Tracheal epithelial cell (primary cell): ENCODE measurements around the gene PCDHGA10. TPM values are rescaled to one million over a fixed set of nuclear protein-coding genes. Genes with fewer than 3 reads are reported as not detected.

Experiments used
- total RNA-seq: library from RNA; depleted of rRNA; stranded (reverse); fragments of >200 nt; gene quantifications from 2 replicates; pipeline ENCODE4 v1.2.1, GENCODE V29; 2014

Gene PCDHGA10
- 2.2 and 4.3 TPM in 2 replicates for total RNA-seq

DNA sequence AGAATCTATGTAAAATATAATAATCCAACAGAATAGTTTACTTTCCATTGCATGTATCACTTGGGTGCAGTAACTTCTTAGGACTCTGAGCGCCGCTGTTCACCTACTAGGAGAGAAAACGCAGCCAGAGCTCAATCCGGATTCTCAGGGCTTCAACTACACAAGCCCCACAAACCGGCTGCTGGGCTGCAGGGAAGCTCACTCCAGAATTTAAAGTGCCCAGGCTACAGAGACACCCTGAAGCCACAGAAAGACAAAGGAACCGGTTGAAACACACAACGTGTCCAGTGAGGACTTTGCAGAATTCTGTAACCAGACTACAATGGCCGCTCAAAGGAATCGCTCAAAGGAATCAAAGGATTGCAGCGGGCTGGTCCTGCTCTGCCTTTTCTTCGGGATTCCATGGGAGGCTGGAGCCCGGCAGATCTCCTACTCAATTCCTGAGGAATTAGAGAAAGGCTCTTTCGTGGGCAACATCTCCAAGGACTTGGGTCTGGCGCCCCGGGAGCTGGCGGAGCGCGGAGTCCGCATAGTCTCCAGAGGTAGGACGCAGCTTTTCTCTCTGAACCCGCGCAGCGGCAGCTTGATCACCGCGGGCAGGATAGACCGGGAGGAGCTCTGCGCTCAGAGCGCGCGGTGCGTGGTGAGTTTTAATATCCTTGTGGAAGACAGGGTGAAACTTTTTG, at the start of gene PCDHGA10:
Gene PCDHGA10, plus strand, starts transcription at position 134 of the 686 bp plus-strand sequence. Its CDS starts 189 bp downstream, at position 323.

DNA sequence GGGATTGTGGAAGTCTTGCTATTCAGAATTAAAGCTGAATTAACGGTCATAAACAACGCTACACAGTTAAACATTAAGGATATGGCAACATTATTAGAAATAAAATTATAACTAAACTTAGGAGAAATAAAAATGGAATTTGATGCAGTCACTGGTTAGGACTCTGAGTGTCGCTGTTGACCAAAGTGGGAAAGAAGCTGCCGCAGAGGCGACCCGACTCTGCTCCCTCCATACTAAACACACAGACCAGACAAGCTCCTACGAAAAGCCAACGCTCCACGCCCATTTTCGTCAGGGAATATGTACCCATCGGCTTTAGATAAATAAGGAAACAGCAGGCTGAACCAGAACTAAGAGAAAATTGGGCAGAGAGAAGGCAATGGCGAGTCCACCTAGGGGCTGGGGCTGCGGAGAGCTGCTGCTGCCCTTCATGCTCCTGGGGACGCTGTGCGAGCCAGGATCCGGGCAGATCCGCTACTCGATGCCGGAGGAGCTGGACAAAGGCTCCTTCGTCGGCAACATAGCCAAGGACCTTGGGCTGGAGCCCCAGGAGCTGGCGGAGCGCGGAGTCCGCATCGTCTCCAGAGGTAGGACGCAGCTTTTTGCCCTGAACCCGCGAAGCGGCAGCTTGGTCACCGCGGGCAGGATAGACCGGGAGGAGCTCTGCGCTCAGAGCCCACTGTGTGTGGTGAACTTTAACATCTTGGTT, 48.7 kb upstream of the PCDHGA10 start, which contains the start of gene PCDHGA5:
Gene PCDHGA5, plus strand, starts transcription at position 211 of the 709 bp plus-strand sequence. Its CDS starts 169 bp downstream, at position 380.

DNA sequence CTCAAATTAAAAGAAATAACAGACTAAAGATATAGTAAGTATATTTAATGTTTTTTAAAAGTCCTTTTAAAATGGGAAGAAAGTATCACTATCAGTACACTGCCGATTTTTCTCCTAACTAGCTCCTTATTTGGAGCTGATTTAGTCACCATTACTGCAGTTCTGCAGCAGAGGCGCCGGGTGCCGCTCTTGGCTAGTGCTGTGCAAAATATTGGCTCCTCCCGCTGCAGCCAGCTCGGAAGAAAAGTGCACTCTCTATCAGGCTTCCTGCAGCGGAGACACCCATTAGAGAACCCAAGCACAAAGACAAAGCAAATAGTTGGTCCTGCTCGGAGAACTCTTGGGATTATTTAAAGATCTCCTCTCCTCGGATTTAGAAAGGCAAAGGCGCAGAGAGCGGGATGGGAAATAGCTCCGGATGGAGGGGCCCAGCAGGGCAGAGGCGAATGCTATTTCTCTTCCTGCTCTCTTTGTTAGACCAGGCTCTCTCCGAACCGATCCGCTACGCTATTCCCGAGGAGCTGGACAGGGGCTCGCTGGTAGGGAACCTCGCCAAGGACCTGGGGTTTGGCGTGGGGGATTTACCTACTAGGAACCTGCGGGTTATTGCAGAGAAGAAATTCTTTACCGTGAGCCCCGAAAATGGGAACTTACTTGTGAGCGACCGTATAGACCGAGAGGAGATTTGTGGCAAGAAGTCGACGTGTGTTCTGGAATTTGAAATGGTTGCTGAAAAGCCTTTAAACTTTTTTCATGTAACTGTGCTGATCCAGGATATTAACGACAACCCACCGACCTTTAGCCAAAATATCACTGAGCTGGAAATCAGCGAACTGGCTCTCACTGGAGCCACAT, 42.6 kb upstream of the PCDHGA10 start, which contains the start of gene PCDHGB3:
Gene PCDHGB3, plus strand, starts transcription at position 249 of the 855 bp plus-strand sequence. Its CDS starts 153 bp downstream, at position 402.

DNA sequence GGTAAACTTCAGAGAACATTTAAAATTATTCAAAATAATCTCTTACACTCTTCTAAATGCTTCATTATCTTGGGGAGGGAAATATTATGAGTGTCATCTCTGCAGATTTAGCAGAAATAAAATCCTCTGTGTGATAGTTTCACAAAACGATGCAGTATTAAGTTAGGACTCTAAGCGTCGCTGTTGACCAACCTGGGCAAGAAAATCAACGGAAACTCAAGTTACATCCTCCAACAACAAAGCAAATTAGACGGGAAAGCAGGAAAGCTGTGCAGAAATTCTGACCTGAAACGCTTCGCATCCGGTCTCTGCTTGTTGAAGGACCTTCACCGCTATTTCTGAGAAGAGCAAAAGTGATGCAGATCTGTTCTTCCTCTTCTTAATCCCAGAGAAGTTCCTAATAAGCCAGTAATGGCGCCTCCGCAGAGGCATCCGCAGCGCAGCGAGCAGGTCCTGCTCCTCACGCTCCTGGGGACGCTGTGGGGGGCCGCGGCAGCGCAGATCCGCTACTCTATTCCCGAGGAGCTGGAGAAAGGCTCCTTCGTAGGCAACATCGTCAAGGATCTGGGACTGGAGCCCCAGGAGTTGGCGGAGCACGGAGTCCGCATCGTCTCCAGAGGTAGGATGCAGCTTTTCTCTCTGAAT, 39.0 kb upstream of the PCDHGA10 start, which contains the start of gene PCDHGA6:
Gene PCDHGA6, plus strand, starts transcription at position 219 of the 645 bp plus-strand sequence. Its CDS starts 193 bp downstream, at position 412.

DNA sequence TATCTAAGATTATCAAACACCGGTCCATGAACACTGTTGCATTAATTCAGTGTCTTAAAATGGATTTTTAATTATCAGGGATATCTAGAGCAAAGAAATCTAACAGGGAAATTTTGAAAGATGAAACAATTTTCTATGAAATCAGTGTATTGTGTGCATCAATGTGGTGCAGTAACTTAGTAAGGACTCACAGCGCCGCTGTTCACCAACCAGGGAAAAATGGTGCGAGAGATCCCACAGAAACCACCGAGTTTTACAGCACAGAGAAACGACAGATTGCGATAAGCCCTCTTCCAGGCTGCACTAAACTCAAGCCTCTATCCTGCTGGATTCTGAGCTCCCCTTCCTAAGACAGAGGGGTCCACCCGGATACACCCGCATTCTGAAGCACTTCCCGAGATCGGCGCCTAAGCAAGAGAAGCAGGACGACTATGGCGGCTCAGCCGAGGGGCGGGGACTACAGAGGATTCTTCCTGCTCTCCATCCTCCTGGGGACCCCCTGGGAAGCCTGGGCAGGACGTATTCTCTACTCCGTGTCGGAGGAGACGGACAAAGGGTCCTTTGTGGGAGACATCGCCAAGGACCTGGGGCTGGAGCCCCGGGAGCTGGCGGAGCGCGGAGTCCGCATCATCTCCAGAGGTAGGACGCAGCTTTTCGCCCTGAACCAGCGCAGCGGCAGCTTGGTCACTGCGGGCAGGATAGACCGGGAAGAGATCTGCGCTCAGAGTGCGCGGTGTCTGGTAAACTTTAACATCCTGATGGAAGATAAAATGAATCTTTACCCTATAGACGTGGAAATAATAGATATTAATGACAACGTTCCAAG, 30.1 kb upstream of the PCDHGA10 start, which contains the start of gene PCDHGA7:
Gene PCDHGA7, plus strand, starts transcription at position 274 of the 826 bp plus-strand sequence. Its CDS starts 158 bp downstream, at position 432.

DNA sequence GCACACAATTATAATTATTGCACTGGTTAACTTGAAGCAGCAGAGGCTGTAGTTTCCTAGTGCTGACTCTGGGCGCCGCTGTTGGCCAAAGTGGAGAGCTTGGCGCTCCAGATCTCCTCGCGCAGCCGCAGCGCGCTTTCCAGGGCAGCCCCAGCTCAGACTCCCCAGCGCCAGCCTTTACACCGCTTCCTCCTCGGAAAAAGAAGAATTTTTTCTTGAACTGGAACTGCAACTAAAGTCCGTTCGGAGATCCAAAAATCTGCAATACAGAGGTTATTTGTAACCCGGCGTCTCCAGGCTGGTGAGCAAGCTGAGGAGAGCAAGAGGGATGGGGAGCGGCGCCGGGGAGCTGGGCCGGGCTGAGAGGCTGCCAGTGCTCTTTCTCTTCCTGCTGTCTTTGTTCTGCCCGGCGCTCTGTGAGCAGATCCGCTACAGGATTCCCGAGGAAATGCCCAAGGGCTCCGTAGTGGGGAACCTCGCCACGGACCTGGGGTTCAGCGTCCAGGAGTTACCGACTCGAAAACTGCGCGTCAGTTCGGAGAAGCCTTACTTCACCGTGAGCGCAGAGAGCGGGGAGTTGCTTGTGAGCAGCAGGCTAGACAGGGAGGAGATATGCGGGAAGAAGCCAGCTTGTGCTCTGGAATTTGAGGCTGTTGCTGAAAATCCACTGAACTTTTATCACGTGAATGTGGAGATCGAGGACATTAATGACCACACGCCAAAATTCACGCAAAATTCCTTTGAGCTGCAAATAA, 25.1 kb upstream of the PCDHGA10 start, which contains the start of gene PCDHGB4:
Gene PCDHGB4, plus strand, starts transcription at position 142 of the 755 bp plus-strand sequence. Its CDS starts 187 bp downstream, at position 329.

DNA sequence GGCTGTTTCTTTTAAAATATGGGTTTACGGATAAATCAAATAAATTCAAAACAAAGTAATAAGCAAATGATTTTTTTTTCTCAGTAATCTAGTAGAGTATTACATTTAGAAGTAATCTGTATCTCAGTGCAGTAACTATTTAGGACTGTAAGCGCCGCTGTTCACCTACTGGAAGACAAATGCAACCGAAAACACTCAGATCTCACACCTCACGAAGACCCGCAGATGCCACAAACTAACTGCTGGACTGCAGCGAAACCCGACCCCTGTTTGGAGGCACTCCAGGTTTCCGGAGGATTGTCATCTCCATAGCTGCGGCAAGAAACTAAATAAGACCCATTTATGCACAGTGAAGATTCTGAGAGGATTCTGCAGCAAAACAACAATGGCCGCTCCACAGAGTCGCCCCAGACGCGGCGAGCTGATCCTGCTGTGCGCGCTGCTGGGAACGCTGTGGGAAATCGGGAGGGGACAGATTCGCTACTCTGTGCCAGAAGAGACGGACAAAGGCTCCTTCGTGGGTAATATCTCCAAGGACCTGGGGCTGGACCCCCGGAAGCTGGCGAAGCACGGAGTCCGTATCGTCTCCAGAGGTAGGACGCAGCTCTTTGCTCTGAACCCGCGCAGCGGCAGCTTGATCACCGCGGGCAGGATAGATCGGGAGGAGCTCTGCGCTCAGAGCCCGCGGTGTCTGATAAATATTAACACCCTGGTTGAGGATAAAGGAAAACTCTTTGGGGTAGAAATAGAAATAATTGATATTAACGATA, 20.2 kb upstream of the PCDHGA10 start, which contains the start of gene PCDHGA8:
Gene PCDHGA8, plus strand, starts transcription at position 205 of the 770 bp plus-strand sequence. Its CDS starts 181 bp downstream, at position 386.

DNA sequence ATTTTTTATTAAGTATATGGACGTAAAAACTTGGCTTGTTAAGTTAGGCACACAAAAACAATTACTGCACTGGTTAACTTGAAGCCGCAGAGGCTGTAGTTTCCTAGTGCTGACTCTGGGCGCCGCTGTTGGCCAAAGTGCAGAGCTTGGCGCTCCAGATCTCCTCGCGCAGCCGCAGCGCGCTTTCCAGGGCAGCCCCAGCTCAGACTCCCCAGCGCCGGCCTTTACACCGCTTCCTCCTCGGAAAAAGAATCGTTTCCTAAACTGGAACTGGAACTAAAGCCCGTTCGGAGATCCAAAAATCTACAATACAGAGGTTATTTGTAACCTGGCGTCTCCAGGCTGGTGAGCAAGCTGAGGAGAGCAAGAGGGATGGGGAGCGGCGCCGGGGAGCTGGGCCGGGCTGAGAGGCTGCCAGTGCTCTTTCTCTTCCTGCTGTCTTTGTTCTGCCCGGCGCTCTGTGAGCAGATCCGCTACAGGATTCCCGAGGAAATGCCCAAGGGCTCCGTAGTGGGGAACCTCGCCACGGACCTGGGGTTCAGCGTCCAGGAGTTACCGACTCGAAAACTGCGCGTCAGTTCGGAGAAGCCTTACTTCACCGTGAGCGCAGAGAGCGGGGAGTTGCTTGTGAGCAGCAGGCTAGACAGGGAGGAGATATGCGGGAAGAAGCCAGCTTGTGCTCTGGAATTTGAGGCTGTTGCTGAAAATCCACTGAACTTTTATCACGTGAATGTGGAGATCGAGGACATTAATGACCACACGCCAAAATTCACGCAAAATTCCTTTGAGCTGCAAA, 14.8 kb upstream of the PCDHGA10 start, which contains the start of gene PCDHGB5:
Gene PCDHGB5, plus strand, starts transcription at position 192 of the 796 bp plus-strand sequence. Its CDS starts 181 bp downstream, at position 373.

DNA sequence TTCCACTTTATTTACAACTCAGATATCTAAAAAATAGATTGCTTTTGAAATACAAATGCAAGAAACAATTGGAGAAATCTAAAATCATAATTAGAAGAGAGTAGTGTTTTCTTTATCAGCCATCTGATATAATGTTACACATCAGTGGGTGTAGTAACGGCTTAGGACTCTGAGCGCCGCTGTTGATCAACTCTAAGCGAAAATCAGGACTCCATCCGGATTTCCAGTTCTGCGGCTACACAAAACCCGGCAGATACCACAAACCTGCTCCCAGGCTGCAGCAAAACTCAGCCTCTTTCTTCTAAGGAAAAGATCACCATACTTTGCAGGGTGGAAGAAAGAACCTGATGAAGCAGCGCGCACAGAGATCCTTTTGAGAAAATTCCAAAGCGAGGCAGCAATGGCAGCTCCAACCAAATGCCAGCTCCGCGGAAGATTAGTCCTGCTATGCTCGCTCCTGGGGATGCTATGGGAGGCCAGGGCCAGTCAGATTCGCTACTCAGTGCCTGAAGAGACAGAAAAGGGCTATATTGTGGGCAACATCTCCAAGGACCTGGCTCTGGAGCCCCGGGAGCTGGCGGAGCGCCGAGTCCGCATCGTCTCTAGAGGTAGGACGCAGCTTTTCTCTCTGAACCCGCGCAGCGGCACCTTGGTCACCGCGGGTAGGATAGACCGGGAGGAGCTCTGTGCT, 10.1 kb upstream of the PCDHGA10 start, which contains the start of gene PCDHGA9:
Gene PCDHGA9, plus strand, starts transcription at position 226 of the 691 bp plus-strand sequence. Its CDS starts 175 bp downstream, at position 401.

DNA sequence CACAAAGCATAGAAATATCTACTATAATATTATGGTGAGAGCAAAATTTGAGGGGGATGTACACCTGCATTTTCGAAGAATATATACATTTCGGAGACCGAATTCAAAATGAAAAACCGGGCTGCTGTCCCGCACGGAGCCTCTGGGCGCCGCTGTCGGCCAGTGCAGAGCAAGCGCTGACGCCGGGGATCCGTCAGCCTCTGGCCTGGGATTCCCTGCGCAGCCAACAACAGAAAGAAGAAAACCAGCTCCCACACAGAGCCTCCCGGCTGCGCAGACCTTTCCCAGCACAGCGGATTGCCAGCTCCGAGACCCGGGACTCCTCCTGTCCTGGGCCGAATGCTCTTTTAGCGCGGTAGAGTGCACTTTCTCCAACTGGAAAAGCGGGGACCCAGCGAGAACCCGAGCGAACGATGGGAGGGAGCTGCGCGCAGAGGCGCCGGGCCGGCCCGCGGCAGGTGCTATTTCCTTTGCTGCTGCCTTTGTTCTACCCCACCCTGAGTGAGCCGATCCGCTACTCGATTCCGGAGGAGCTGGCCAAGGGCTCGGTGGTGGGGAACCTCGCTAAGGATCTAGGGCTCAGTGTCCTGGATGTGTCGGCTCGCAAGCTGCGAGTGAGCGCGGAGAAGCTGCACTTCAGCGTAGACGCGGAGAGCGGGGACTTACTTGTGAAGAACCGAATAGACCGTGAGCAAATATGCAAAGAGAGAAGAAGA, 4.8 kb upstream of the PCDHGA10 start, which contains the start of gene PCDHGB6:
Gene PCDHGB6, plus strand, starts transcription at position 232 of the 716 bp plus-strand sequence. Its CDS starts 182 bp downstream, at position 414.

DNA sequence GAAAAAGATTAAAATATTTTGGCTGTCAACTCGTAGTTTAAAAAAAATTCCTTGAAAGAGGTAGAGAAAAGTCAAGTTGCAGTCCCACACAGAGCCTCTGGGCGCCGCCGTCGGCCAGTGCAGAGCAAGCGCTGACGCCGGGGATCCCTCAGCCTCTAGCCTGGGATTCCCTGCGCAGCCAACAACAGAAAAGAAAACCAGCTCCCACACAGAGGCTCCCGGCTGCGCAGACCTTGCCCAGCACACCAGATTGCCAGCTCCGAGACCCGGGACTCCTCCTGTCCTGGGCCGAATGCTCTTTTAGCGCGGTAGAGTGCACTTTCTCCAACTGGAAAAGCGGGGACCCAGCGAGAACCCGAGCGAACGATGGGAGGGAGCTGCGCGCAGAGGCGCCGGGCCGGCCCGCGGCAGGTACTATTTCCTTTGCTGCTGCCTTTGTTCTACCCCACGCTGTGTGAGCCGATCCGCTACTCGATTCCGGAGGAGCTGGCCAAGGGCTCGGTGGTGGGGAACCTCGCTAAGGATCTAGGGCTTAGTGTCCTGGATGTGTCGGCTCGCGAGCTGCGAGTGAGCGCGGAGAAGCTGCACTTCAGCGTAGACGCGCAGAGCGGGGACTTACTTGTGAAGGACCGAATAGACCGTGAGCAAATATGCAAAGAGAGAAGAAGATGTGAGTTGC, 4.8 kb downstream of the PCDHGA10 start, which contains the start of gene PCDHGB7:
Gene PCDHGB7, plus strand, starts transcription at position 184 of the 679 bp plus-strand sequence. Its CDS starts 183 bp downstream, at position 367.

DNA sequence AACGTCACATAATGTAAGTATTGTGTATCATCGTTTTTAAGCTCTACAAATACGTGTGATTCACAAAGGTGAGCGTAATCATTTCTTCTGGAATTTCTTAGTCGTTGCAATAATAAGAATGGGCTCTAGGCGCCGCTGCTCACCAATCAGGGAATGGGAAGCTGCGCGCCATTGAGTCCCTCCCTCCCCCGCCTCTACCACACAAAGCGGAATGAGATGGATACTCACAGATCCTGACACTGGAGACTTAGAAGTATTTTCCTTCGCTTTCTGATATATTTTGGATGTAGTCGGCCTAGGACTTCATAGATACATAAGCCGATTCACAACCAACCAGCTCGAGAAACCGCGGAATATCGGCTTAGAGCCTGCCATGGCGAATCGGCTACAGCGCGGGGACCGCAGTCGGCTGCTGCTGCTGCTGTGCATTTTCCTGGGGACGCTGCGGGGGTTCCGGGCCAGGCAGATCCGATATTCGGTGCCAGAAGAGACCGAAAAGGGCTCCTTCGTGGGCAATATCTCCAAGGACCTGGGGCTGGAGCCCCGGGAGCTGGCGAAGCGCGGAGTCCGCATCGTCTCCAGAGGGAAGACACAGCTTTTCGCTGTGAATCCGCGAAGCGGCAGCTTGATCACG, 8.2 kb downstream of the PCDHGA10 start, which contains the start of gene PCDHGA11:
Gene PCDHGA11, plus strand, starts transcription at position 197 of the 634 bp plus-strand sequence. Its CDS starts 177 bp downstream, at position 374.

DNA sequence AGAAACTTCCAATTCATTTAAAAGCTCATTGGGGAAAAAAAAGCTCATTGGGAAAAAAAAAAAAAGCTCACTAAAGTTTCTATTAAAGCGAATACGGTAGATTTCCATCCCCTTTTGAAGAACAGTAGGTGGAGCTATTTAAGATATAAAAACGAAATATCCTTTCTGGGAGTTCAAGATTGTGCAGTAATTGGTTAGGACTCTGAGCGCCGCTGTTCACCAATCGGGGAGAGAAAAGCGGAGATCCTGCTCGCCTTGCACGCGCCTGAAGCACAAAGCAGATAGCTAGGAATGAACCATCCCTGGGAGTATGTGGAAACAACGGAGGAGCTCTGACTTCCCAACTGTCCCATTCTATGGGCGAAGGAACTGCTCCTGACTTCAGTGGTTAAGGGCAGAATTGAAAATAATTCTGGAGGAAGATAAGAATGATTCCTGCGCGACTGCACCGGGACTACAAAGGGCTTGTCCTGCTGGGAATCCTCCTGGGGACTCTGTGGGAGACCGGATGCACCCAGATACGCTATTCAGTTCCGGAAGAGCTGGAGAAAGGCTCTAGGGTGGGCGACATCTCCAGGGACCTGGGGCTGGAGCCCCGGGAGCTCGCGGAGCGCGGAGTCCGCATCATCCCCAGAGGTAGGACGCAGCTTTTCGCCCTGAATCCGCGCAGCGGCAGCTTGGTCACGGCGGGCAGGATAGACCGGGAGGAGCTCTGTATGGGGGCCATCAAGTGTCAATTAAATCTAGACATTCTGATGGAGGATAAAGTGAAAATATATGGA, 17.7 kb downstream of the PCDHGA10 start, which contains the start of gene PCDHGA12:
Gene PCDHGA12, plus strand, starts transcription at position 176 of the 782 bp plus-strand sequence. Its CDS starts 253 bp downstream, at position 429.

